Peyer's patch (tissue), 4 donors: ENCODE results near the gene TCF4. TPM values are rescaled to one million over a fixed set of nuclear protein-coding genes. Genes with fewer than 3 reads are reported as not detected.

Experiments
- DNase-seq, 3 donors: peaks; one replicate each; pipeline ENCODE4 v3.0.0-alpha.2; 2017 to 2019
- H3K27ac ChIP-seq, 4 donors: fragments of 200-600 bp; sonication (generic); one replicate each; pipeline ENCODE4 v1.5.1; 2016 to 2019
- H3K27me3 ChIP-seq, 2 donors: fragments of 200-600 bp; sonication (generic); one replicate each; pipeline ENCODE4 v1.5.1; 2019
- H3K36me3 ChIP-seq, 3 donors: fragments of 200-600 bp; sonication (generic); one replicate each; pipeline ENCODE4 v1.5.1; 2016 to 2019
- H3K4me1 ChIP-seq, 4 donors: fragments of 200-600 bp; sonication (generic); one replicate each; pipeline ENCODE4 v1.5.1; 2016 to 2019
- H3K4me3 ChIP-seq, 4 donors: fragments of 200-600 bp; sonication (generic); 1 replicate in 3 of 4; 2 replicates in 1 of 4; pipeline ENCODE4 v1.5.1; 2016 to 2019; ENCODE audit warnings: mild to moderate bottlenecking in 1 of 4
- H3K9me3 ChIP-seq, 4 donors: fragments of 200-600 bp; sonication (generic); one replicate each; pipeline ENCODE4 v1.5.1; 2016 to 2019; ENCODE audit warnings: mild to moderate bottlenecking in 1 of 4
- POLR2A ChIP-seq, 2 donors: fragments of 450-650 bp; IDR thresholded peaks; one replicate each; pipeline ENCODE4 v1.5.1; 2017; ENCODE audit warnings: antibody characterized with exemption in 2 of 2, mild to moderate bottlenecking in 2 of 2, moderate library complexity in 2 of 2
- total RNA-seq, 4 donors: library from RNA; depleted of rRNA; stranded (reverse); fragments of >200 nt; gene quantifications; one replicate each; pipeline ENCODE4 v1.1.0, GENCODE V29; 2016
- TF ChIP-seq, protein P1 (sequence below), 6 experiments: fragments of 450-650 bp in 4 of 6; fragments of 200-600 bp in 2 of 6; sonication (generic) in 1 of 6; IDR thresholded peaks; one replicate each; pipeline ENCODE4 v1.5.1; 2017 to 2019; ENCODE audit warnings: antibody characterized with exemption in 6 of 6, mild to moderate bottlenecking in 3 of 6, moderate library complexity in 1 of 6

TCF4 gene
- total RNA-seq, 4 donors from 2014 or later: 11.9 to 190 (median 33.8) TPM

DNA sequence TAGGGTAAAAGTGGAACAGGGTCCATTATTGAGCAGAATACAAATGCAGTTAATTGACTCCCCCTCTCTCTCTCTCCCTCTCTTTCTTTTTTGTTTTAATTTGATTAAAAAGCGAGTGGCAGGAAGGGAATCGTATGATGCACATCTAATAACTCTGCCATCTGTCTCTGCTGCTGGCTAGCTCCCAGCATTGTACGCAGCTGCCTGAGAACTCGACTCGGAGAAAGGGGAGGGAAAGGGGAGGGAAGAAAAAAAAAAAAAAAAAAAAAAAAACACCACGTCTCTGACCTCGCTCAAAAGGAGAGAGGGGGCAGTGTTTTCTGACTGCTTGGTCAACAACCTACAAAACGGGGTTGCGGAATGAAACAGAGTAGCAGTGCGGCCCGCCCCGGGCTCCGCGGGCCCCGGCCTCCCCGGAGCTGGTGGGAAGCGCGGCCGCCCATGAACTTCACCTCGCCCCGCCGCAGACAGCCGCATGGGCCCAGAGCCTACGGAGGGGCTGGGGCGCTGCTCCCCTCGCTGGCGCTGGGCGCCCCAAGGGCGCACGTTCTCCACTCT, 265.7 kb downstream of the TCF4 start:
- peak; percentile 58 to 83 (median 74) for DNase-seq
- Histone ChIP-seq H3K27me3 (no peaks in the 10 kb centered on the region), H3K27ac (peak overlapping the region; percentile 86 to 91 (median 89)), H3K4me3 (peak overlapping the region; percentile 50 to 54 (median 52)), H3K36me3 (no peaks in the 10 kb centered on the region), H3K9me3 (no peaks in the 10 kb centered on the region), H3K4me1 (peaks cover 0 to 5% (median 0%) of the 10 kb centered on the region in 4 donors)
- peak in 1 of 2 donors; percentile 17 for TF ChIP-seq POLR2A (IDR thresholded peaks at IDR 0.05)
- TF ChIP-seq, protein P1, sequence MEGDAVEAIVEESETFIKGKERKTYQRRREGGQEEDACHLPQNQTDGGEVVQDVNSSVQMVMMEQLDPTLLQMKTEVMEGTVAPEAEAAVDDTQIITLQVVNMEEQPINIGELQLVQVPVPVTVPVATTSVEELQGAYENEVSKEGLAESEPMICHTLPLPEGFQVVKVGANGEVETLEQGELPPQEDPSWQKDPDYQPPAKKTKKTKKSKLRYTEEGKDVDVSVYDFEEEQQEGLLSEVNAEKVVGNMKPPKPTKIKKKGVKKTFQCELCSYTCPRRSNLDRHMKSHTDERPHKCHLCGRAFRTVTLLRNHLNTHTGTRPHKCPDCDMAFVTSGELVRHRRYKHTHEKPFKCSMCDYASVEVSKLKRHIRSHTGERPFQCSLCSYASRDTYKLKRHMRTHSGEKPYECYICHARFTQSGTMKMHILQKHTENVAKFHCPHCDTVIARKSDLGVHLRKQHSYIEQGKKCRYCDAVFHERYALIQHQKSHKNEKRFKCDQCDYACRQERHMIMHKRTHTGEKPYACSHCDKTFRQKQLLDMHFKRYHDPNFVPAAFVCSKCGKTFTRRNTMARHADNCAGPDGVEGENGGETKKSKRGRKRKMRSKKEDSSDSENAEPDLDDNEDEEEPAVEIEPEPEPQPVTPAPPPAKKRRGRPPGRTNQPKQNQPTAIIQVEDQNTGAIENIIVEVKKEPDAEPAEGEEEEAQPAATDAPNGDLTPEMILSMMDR (IDR thresholded peaks at IDR 0.05): no peak

DNA sequence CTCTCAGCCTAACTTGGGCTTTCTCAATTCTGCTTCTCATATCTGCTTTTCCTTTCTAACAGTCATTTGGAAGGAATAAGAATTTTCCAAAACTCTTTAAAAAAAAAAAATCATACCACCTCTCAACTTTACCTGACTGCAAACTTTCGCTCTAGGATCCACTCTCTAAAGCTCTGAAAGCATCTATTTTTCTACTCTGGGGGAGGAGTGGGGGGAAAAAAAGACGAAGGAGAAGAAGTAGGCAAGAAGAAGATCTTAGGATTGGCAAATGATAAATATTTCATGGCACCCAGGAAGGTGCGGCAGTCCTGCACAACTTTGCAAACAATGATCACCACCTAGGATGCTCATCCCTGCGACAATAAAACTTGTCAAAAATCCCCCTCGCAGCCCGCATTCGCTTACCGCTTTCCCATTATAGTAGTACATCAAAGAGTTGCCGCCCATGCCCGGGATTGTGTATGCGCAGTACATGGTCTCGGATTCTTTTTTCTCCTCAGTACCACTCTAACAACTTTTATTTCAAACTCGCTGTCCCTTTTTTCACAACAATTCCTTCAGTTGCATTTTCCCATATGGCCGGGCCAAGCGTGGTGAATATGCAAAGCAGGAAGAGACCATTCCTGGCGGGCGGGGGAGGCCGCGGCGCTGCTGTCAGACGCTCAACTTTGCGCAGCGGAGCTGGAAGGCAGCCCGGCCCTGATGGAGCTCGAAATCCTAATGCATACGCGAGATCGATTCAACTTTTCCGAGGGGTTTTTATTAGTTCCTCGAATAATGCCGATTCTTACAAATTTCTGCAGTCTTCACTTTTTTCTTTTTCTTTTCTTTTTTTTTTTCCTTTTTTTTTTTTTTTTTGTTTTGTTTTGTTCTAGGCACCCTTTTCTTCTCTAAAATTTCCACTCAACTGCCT, 266.5 kb downstream of the TCF4 start:
- no peaks in the 10 kb centered on the region for H3K27me3 ChIP-seq
- peak; percentile 71 to 94 (median 87) for DNase-seq
- H3K4me1 ChIP-seq: peaks cover 0 to 6% (median 0%) of the 10 kb centered on the region in 4 donors
- H3K9me3 ChIP-seq: no peaks in the 10 kb centered on the region
- H3K27ac ChIP-seq: peak overlapping the region; percentile 86 to 91 (median 89)
- peak overlapping the region; percentile 50 to 54 (median 52) for H3K4me3 ChIP-seq
- TF ChIP-seq, protein P1 (IDR thresholded peaks at IDR 0.05): no peak
- TF ChIP-seq POLR2A (IDR thresholded peaks at IDR 0.05): no peak
- H3K36me3 ChIP-seq: no peaks in the 10 kb centered on the region

DNA sequence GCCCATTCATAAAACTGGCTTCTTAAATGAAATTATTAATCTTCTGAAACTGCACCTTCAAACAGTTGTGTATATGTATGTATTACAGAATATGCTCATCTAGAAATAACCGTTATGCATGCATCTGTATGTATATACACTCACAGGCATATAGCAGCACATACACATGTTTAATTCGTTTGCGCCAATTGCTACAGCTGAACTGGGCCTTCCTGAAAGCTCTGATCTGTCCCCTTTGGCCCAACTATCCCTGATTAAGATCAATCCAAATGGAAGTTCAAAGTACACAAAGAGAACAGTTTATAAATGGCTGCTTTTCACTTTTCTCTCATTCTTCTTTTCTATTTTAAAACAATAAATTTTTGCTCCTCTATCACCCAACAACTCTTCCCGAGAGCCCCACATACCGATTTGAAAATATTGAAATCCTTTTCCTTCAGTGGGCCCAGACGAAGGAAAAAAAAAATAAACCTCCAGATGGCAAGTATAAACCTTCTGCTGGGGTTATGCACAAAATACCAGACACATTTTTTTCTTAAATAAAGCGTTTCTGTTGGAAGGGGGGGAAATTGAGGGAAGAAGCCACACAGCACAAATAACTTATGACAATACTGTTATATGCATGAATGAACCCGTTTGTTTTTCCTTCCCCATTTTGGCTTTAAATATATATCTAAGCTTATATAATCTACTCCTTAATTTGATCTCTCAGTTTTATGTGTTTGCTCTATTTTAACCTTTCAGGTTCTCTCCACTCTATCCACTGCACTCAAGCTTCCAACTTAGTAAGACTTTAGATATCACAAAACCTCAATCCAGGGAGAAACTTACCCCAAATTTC, 267.3 kb downstream of the TCF4 start:
- peak overlapping the region; percentile 50 to 54 (median 52) for H3K4me3 ChIP-seq
- TF ChIP-seq, protein P1 (IDR thresholded peaks at IDR 0.05): no peak
- no peak for TF ChIP-seq POLR2A (IDR thresholded peaks at IDR 0.05)
- H3K27me3 ChIP-seq: no peaks in the 10 kb centered on the region
- H3K36me3 ChIP-seq: no peaks in the 10 kb centered on the region
- H3K4me1 ChIP-seq: peaks cover 0 to 6% (median 0%) of the 10 kb centered on the region in 4 donors
- no peak for DNase-seq
- H3K27ac ChIP-seq: peak overlapping the region; percentile 86 to 91 (median 89)
- H3K9me3 ChIP-seq: no peaks in the 10 kb centered on the region

DNA sequence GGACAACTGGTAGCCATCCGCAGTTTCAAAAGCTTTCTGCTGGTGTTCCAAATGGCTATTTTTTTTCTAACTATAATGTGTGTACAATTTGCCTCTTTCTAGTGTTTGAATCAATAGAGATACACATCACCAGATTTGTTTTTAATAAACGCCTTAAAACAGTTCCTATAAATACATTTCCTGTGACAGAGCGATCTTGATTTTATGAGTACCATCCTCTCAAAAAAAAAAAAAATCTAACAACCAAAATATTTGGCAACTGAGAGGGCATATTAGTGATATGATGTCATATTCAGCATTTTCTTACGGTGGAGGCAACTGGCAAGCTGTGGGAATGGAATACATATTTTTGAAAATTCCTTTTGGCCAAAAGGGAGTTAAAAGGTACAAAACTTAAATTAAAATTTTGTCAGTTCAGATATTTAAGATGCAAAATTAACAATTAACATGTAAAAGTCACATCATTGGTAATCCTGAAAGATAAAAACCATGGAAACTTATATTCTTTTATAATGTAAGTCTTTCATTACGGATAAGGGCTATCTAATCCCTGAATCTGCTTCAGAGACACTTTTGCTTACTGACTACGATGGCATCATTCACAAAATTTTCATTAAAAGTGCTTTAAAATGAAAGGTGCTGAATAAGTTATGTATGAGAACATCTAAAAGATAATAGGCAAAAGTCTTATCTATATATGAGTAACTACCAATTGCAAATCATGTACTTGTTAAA, 268.4 kb downstream of the TCF4 start:
- TF ChIP-seq, protein P1 (IDR thresholded peaks at IDR 0.05): no peak
- no peak for TF ChIP-seq POLR2A (IDR thresholded peaks at IDR 0.05)
- Histone ChIP-seq H3K27me3 (no peaks in the 10 kb centered on the region), H3K9me3 (no peaks in the 10 kb centered on the region), H3K36me3 (no peaks in the 10 kb centered on the region), H3K4me1 (peaks cover 0 to 6% (median 0%) of the 10 kb centered on the region in 4 donors), H3K4me3 (peak overlapping the region in 3 of 4 donors; percentile 11 to 54 (median 53)), H3K27ac (peak overlapping the region; percentile 63 to 91 (median 86))
- no peak for DNase-seq
